HTR-8/SVneo (cell line): ENCODE results near the gene RETREG1.

Source experiments
- DNase-seq: peaks from one replicate; pipeline ENCODE4 v3.0.0; 2011; ENCODE audit warnings: low spot score, mixed read lengths; ENCODE audit not compliant: insufficient read length
- FAIRE-seq: peaks from 2 replicates; lab custom pipeline; 2011; peaks lifted over from hg19 to GRCh38; lab: Jason Lieb, UNC

Gene RETREG1

GRCh38 chr5:16538006-16538405 is 78.8 kb downstream of the RETREG1 start:
- FAIRE-seq (no peak), DNase-seq (no peak)

GRCh38 chr5:16536818-16537217 is 80.0 kb downstream of the RETREG1 start:
- FAIRE-seq (no peak), DNase-seq (no peak)

- no peak for FAIRE-seq
- peak; percentile 23 for DNase-seq
Measured at GRCh38 chr5:16536246-16536645, 80.6 kb downstream of the RETREG1 start.

- no peak for FAIRE-seq
- no peak for DNase-seq
Measured at GRCh38 chr5:16534280-16534679, 82.5 kb downstream of the RETREG1 start.

GRCh38 chr5:16531063-16531648 is 85.6 kb downstream of the RETREG1 start:
- FAIRE-seq (no peak), DNase-seq (no peak)

GRCh38 chr5:16529306-16529705 is 87.5 kb downstream of the RETREG1 start:
- DNase-seq (no peak), FAIRE-seq (no peak)

GRCh38 chr5:16528382-16529110 is 88.3 kb downstream of the RETREG1 start:
- DNase-seq, result no peak
- FAIRE-seq, result no peak

- no peak for FAIRE-seq
- no peak for DNase-seq
Measured at GRCh38 chr5:16525651-16526050, 91.1 kb downstream of the RETREG1 start.

- FAIRE-seq (no peak), DNase-seq (no peak)
Measured at GRCh38 chr5:16524286-16524685, 92.5 kb downstream of the RETREG1 start.

- FAIRE-seq (no peak), DNase-seq (no peak)
Measured at GRCh38 chr5:16521521-16522483, 95.0 kb downstream of the RETREG1 start.

- DNase-seq, result no peak
- FAIRE-seq, result no peak
Measured at GRCh38 chr5:16520841-16521240, 96.0 kb downstream of the RETREG1 start.

- no peak for FAIRE-seq
- DNase-seq, result no peak
Measured at GRCh38 chr5:16519435-16519834, 97.4 kb downstream of the RETREG1 start.

GRCh38 chr5:16518606-16519005 is 98.2 kb downstream of the RETREG1 start:
- DNase-seq (no peak), FAIRE-seq (no peak)

GRCh38 chr5:16515532-16515931 is 101.3 kb downstream of the RETREG1 start:
- FAIRE-seq, result peak; percentile 33
- no peak for DNase-seq

- FAIRE-seq, result no peak
- DNase-seq, result no peak
Measured at GRCh38 chr5:16510098-16510497, 106.7 kb downstream of the RETREG1 start.

GRCh38 chr5:16508730-16509531 is 107.9 kb downstream of the RETREG1 start:
- FAIRE-seq (no peak), DNase-seq (no peak)

GRCh38 chr5:16507716-16508115 is 109.1 kb downstream of the RETREG1 start:
- DNase-seq (no peak), FAIRE-seq (no peak)

- no peak for FAIRE-seq
- DNase-seq, result no peak
Measured at GRCh38 chr5:16505904-16506303, 110.9 kb downstream of the RETREG1 start.

GRCh38 chr5:16505140-16505891 is 111.5 kb downstream of the RETREG1 start:
- DNase-seq (no peak), FAIRE-seq (no peak)
